GM12872 (cell line): Measurements from ENCODE around the gene ARFIP2.

Experiments used
- TF ChIP-seq, protein P1 (sequence below): IDR thresholded peaks from 3 replicates; pipeline ENCODE4 v1.5.1; 2011; ENCODE audit warnings: low read depth, mild to moderate bottlenecking, low read length, moderate library complexity; ENCODE audit not compliant: insufficient read depth

ARFIP2 gene

DNA sequence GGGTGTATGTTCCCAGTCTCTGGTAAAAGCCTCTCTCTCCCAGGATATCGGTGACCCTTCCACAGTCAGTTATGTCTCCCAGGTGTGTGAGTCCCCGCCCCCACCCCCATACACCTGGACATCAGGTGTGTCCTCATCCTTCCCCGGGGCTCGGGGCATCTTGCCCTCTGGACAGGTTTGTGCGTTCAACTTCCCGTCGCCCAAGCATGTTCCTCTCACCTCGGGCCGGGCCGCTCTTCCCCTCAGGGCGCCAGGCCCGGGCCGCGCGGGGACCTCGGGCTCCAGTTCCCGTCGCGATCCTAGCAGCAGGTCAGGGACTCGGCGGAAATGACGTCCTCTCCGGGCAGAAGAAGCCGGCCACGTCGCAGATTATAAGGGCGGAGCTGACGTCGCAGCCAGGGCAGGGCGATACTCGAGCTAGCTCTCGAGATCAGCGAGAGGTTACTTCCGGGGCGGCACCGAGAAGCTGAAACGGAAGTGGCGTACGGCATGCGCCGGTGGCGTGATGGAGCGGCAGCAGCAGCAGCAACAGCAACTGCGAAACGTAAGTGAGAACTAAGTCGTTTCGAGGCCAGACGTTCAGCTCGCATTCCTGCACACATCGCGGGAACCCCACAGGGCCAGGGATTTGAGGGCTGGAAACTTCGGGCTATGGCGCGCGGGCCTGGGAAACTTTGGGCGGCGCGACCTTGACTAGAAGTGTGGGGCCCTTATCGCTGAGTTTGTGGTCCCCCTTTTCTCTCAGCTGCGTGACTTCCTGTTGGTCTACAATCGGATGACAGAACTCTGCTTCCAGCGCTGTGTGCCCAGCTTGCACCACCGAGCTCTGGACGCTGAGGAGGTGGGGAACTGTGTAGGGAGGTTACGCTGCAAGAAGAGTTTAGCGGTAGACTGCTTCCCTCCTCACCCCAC is at the start of gene ARFIP2, which contains the start of gene TIMM10B:
ARFIP2 (minus strand) TSS at position 320 of the 912 bp plus-strand sequence. CDS start 910 bp downstream, outside the sequence.
TIMM10B (plus strand) TSS at position 490 of the 912 bp plus-strand sequence; CDS start at position 506, 16 bp downstream.
- TF ChIP-seq, protein P1, sequence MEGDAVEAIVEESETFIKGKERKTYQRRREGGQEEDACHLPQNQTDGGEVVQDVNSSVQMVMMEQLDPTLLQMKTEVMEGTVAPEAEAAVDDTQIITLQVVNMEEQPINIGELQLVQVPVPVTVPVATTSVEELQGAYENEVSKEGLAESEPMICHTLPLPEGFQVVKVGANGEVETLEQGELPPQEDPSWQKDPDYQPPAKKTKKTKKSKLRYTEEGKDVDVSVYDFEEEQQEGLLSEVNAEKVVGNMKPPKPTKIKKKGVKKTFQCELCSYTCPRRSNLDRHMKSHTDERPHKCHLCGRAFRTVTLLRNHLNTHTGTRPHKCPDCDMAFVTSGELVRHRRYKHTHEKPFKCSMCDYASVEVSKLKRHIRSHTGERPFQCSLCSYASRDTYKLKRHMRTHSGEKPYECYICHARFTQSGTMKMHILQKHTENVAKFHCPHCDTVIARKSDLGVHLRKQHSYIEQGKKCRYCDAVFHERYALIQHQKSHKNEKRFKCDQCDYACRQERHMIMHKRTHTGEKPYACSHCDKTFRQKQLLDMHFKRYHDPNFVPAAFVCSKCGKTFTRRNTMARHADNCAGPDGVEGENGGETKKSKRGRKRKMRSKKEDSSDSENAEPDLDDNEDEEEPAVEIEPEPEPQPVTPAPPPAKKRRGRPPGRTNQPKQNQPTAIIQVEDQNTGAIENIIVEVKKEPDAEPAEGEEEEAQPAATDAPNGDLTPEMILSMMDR, result no peak

- TF ChIP-seq, protein P1, result no peak
These were observed 49.7 kb upstream of the ARFIP2 start for GRCh38 chr11:6530848-6531247.

GRCh38 chr11:6529266-6529665 is 48.1 kb upstream of the ARFIP2 start:
- TF ChIP-seq, protein P1, result no peak

GRCh38 chr11:6526411-6527135 is 45.4 kb upstream of the ARFIP2 start:
- TF ChIP-seq, protein P1, result no peak

DNA sequence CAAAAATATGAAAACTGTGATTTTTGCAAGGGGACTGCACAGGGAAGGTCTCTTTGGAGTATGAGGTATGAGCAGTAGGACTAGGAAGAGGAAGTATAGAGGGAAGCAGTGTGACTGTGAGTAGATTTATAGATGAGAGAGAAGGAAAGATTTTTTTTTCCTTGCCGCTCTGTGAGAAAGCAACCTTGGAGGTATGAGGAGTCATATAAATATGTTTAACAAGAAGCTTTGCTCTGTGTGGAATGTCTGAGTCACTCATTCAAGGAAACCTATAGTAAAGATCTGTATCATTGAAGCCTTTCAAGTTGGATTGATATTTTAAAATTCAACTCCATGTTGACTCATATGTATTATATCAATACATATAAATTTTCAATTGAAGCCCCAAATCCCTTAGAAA is 42.1 kb upstream of the ARFIP2 start:
- TF ChIP-seq, protein P1, result no peak

DNA sequence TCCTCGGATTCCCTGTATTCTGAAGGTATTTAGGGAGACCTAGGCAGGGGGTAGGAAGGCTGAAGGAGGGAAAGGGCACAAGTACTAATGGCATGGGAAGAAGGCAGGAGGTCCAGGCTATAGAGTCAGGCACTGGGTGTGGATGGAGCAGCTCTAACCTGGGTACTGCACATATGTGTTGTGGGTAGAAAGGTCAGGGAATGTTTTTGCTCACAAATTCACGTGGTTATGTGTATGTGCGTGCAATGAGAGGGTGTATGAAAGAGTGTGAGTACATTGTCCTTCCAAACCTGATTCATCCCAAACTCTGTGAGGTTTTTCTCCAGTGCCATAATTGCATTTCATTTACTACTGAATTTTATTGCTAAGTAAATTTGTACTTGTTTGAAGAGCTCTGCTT is 39.1 kb upstream of the ARFIP2 start:
- TF ChIP-seq, protein P1, result no peak

GRCh38 chr11:6516865-6517264 is 35.7 kb upstream of the ARFIP2 start:
- TF ChIP-seq, protein P1, result no peak
